ENCODE data around the gene DNAH10.

Gene DNAH10

DNA sequence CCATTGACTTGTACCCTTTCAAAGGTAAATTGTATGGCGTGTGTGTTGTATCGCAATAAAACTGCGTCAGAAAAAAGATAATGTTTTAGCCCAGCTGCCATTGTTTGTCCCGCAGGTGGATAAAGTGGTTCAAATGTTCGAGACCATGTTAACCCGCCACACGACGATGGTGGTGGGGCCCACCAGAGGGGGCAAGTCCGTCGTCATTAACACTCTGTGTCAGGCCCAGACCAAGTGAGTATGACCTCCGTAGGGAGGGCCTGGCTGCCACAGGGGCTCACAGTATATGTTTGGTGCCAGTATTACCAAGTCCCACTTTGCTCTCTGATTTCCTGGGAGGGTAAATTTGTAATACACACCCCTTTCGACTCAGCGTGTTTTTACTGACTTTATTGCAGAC lies 96.9 kb downstream of the DNAH10 start:
- TF ChIP-seq TCF4 (CRISPR knock-in tag; IDR thresholded peaks at IDR 0.05; ENCODE audit: borderline replicate concordance) (no peak), ZFP3 (CRISPR knock-in tag; IDR thresholded peaks at IDR 0.05) (no peak), OSR1 (CRISPR knock-in tag; IDR thresholded peaks at IDR 0.05) (no peak), ESRRG (CRISPR knock-in tag; IDR thresholded peaks at IDR 0.05) (no peak), ISL1 (CRISPR knock-in tag; IDR thresholded peaks at IDR 0.05) (no peak), PATZ1 (CRISPR knock-in tag; IDR thresholded peaks at IDR 0.05; ENCODE audit: borderline replicate concordance) (no peak), ZNF8 (CRISPR knock-in tag; IDR thresholded peaks at IDR 0.05) (no peak), BACH2 (CRISPR knock-in tag; IDR thresholded peaks at IDR 0.05; ENCODE audit: borderline replicate concordance) (no peak), ZNF70 (CRISPR knock-in tag; IDR thresholded peaks at IDR 0.05) (no peak), GLIS3 (CRISPR knock-in tag; IDR thresholded peaks at IDR 0.05) (no peak), ZFP30 (CRISPR knock-in tag; IDR thresholded peaks at IDR 0.05) (no peak), POU6F1 (CRISPR knock-in tag; IDR thresholded peaks at IDR 0.05; ENCODE audit: borderline replicate concordance, low read depth) (no peak), CSDC2 (CRISPR knock-in tag; IDR thresholded peaks at IDR 0.05) (no peak)
- TF ChIP-seq, protein P1, sequence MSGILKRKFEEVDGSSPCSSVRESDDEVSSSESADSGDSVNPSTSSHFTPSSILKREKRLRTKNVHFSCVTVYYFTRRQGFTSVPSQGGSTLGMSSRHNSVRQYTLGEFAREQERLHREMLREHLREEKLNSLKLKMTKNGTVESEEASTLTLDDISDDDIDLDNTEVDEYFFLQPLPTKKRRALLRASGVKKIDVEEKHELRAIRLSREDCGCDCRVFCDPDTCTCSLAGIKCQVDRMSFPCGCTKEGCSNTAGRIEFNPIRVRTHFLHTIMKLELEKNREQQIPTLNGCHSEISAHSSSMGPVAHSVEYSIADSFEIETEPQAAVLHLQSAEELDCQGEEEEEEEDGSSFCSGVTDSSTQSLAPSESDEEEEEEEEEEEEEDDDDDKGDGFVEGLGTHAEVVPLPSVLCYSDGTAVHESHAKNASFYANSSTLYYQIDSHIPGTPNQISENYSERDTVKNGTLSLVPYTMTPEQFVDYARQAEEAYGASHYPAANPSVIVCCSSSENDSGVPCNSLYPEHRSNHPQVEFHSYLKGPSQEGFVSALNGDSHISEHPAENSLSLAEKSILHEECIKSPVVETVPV (CRISPR knock-in tag; IDR thresholded peaks at IDR 0.05) = no peak
- TF ChIP-seq, protein P2, sequence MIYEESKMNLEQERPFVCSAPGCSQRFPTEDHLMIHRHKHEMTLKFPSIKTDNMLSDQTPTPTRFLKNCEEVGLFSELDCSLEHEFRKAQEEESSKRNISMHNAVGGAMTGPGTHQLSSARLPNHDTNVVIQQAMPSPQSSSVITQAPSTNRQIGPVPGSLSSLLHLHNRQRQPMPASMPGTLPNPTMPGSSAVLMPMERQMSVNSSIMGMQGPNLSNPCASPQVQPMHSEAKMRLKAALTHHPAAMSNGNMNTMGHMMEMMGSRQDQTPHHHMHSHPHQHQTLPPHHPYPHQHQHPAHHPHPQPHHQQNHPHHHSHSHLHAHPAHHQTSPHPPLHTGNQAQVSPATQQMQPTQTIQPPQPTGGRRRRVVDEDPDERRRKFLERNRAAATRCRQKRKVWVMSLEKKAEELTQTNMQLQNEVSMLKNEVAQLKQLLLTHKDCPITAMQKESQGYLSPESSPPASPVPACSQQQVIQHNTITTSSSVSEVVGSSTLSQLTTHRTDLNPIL (CRISPR knock-in tag; IDR thresholded peaks at IDR 0.05; ENCODE audit: low read depth) = no peak
- no peak for ATAC-seq

DNA sequence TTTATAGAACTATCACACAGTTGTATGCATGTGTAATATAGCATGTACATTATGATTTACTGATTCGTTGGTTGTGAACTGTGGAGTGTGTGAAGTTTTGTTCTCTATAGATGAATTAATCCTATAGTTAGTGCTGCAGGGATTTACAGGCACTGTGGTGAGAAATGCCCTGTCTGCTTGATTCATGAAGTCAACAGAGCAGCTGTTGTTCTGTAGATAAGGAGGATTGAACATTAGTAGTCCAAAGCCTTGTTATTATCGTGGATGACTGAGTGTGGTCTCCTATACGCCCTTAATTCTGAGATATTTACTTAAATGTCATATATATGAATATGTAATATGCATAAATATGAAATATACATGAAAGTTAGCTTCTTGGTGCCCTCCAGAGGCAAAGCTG lies 98.3 kb downstream of the DNAH10 start:
- no peak for TF ChIP-seq ZC3H10 (CRISPR knock-in tag; IDR thresholded peaks at IDR 0.05)
- no peak for TF ChIP-seq ESRRG (CRISPR knock-in tag; IDR thresholded peaks at IDR 0.05)
- TF ChIP-seq, protein P2 (CRISPR knock-in tag; IDR thresholded peaks at IDR 0.05; ENCODE audit: low read depth) = no peak
- TF ChIP-seq ISL1 (CRISPR knock-in tag; IDR thresholded peaks at IDR 0.05) = no peak
- TF ChIP-seq ZFP30 (CRISPR knock-in tag; IDR thresholded peaks at IDR 0.05) = no peak
- TF ChIP-seq ARNTL (CRISPR knock-in tag; IDR thresholded peaks at IDR 0.05; ENCODE audit: borderline replicate concordance, low read depth) = no peak
- TF ChIP-seq TSHZ2 (CRISPR knock-in tag; IDR thresholded peaks at IDR 0.05) = no peak
- TF ChIP-seq, protein P1 (CRISPR knock-in tag; IDR thresholded peaks at IDR 0.05) = no peak
- no peak for TF ChIP-seq BACH2 (CRISPR knock-in tag; IDR thresholded peaks at IDR 0.05; ENCODE audit: borderline replicate concordance)
- no peak for TF ChIP-seq CSDC2 (CRISPR knock-in tag; IDR thresholded peaks at IDR 0.05)
- TF ChIP-seq ZNF70 (CRISPR knock-in tag; IDR thresholded peaks at IDR 0.05) = no peak
- TF ChIP-seq SNAI2 (CRISPR knock-in tag; IDR thresholded peaks at IDR 0.05) = no peak
- TF ChIP-seq TCF4 (CRISPR knock-in tag; IDR thresholded peaks at IDR 0.05; ENCODE audit: borderline replicate concordance) = no peak
- no peak for TF ChIP-seq TOX (CRISPR knock-in tag; IDR thresholded peaks at IDR 0.05; ENCODE audit: borderline replicate concordance)
- no peak for TF ChIP-seq ZNF565 (CRISPR knock-in tag; conservative IDR thresholded peaks at IDR 0.05; ENCODE audit: low read depth)
- TF ChIP-seq ZFP3 (CRISPR knock-in tag; IDR thresholded peaks at IDR 0.05) = no peak
- no peak for TF ChIP-seq OSR1 (CRISPR knock-in tag; IDR thresholded peaks at IDR 0.05)
- no peak for TF ChIP-seq ZNF8 (CRISPR knock-in tag; IDR thresholded peaks at IDR 0.05)
- no peak for TF ChIP-seq POU6F1 (CRISPR knock-in tag; IDR thresholded peaks at IDR 0.05; ENCODE audit: borderline replicate concordance, low read depth)
- no peak for ATAC-seq
